GM12878 (cell line): Measurements from ENCODE around the gene MICAL3. TPM values are rescaled to one million over a fixed set of nuclear protein-coding genes. Genes with fewer than 3 reads are reported as not detected.

Experiments used
- ATAC-seq: fragments of 200-7000 bp; cut with Tn5 transposase; 3 replicates; pipeline ENCODE4 v1.9.1; 2020; ENCODE audit warnings: mild to moderate bottlenecking, moderate library complexity
- BruUV-seq: library from RNA; stranded (reverse); fragments of 400-500 nt; replicated peaks from 2 replicates; lab custom pipeline; 2021; lab: Mats Ljungman, UMichigan
- CTCF ChIA-PET: fragments of 300-600 bp; sonication (Branson Sonifier 250); formaldehyde crosslinking; extraction: SDS; loops from one replicate; lab custom pipeline; 2021; ENCODE audit warnings: inconsistent platforms; lab: Yijun Ruan, JAX
- POLR2A ChIA-PET: fragments of 350-600 bp; formaldehyde crosslinking; extraction: SDS; loops from one replicate; lab custom pipeline; 2021; ENCODE audit warnings: inconsistent platforms; lab: Charles Lee
- RAD21 ChIA-PET: fragments of 300-600 bp; sonication (Branson Sonifier 250); formaldehyde crosslinking; loops from one replicate; lab custom pipeline; 2023; ENCODE audit warnings: antibody characterized with exemption; ENCODE audit not compliant: unreplicated experiment; lab: Charles Lee
- SMC1A ChIA-PET: fragments of 300-600 bp; sonication (Branson Sonifier 250); formaldehyde crosslinking; loops from one replicate; lab custom pipeline; 2023; ENCODE audit not compliant: unreplicated experiment, uncharacterized antibody; lab: Charles Lee
- DNase-seq: peaks from one replicate; pipeline ENCODE4 v3.0.0-alpha.2; 2011; ENCODE audit warnings: low read depth, low spot score
- FAIRE-seq: peaks from 3 replicates; lab custom pipeline; 2011; peaks lifted over from hg19 to GRCh38; lab: Jason Lieb, UNC
- H2AFZ ChIP-seq: 2 replicates; pipeline ENCODE4 v1.6.0; 2011; ENCODE audit warnings: low read depth, low read length, control low read depth; ENCODE audit not compliant: control insufficient read depth
- H3K27ac ChIP-seq: 2 replicates; pipeline ENCODE4 v1.5.1; 2011; ENCODE audit warnings: control low read depth; ENCODE audit not compliant: control insufficient read depth, insufficient read depth
- H3K27me3 ChIP-seq, 2 experiments: replicated peaks in 1 of 2; 2 replicates each; pipeline versions ENCODE4 v1.6.0 to v1.6.1; 2011; ENCODE audit warnings: low read length in 1 of 2; ENCODE audit not compliant: control insufficient read depth in 2 of 2, insufficient read depth in 2 of 2
- H3K36me3 ChIP-seq, 2 experiments: 2 replicates each; pipeline ENCODE4 v1.5.1; 2011; ENCODE audit warnings: low read length in 1 of 2; ENCODE audit not compliant: control insufficient read depth in 2 of 2, insufficient read depth in 2 of 2
- H3K4me1 ChIP-seq: 2 replicates; pipeline ENCODE4 v1.6.1; 2011; ENCODE audit warnings: mild to moderate bottlenecking, low read length, moderate library complexity, mixed read lengths; ENCODE audit not compliant: control insufficient read depth, insufficient read depth
- H3K4me2 ChIP-seq: 2 replicates; pipeline ENCODE4 v1.6.0; 2011; ENCODE audit warnings: control low read depth; ENCODE audit not compliant: control insufficient read depth, insufficient read depth
- H3K4me3 ChIP-seq: fragments of 200-600 bp; sonication (generic); 2 replicates; pipeline ENCODE4 v1.5.1; 2016
- H3K79me2 ChIP-seq: 2 replicates; pipeline ENCODE4 v1.6.0; 2011; ENCODE audit warnings: low read length; ENCODE audit not compliant: control insufficient read depth, insufficient read depth
- H3K9ac ChIP-seq: 2 replicates; pipeline ENCODE4 v1.8.0; 2011; ENCODE audit warnings: low read length, control low read depth, mixed read lengths; ENCODE audit not compliant: control insufficient read depth, insufficient read depth
- H3K9me3 ChIP-seq: replicated peaks from 3 replicates; pipeline ENCODE4 v1.5.1; 2011; ENCODE audit warnings: mild to moderate bottlenecking, low read length; ENCODE audit not compliant: control insufficient read depth, insufficient read depth
- H4K20me1 ChIP-seq: 2 replicates; pipeline ENCODE4 v1.6.0; 2011; ENCODE audit not compliant: control insufficient read depth, insufficient read depth
- EED ChIP-seq: sonication (generic); IDR thresholded peaks from 2 replicates; pipeline ENCODE4 v1.6.1; 2016; ENCODE audit warnings: antibody characterized with exemption, low read depth
- EP300 ChIP-seq, 2 experiments: fragments of 150-350 bp in 1 of 2; IDR thresholded peaks; 2 replicates each; pipeline ENCODE4 v1.6.1; 2011 to 2012; ENCODE audit warnings: low read depth in 2 of 2, low read length in 2 of 2, borderline replicate concordance in 1 of 2, improper control_type of control experiment in 1 of 2, inconsistent platforms in 1 of 2; ENCODE audit not compliant: control insufficient read depth in 1 of 2
- IKZF1 ChIP-seq: fragments of 450-650 bp; conservative IDR thresholded peaks from 2 replicates; pipeline ENCODE4 v1.6.1; 2017; ENCODE audit warnings: antibody characterized with exemption, mild to moderate bottlenecking
- POU2F2 ChIP-seq: IDR thresholded peaks from 3 replicates; pipeline ENCODE4 v1.6.1; 2011; ENCODE audit warnings: low read depth, mild to moderate bottlenecking, low read length, borderline replicate concordance
- RUNX3 ChIP-seq: IDR thresholded peaks from 2 replicates; pipeline ENCODE4 v1.6.1; 2012; ENCODE audit warnings: low read length, inconsistent platforms
- STAT1 ChIP-seq: fragments of 450-650 bp; conservative IDR thresholded peaks from 2 replicates; pipeline ENCODE4 v1.6.1; 2014; ENCODE audit warnings: antibody characterized with exemption, mild to moderate bottlenecking
- SUPT20H ChIP-seq: IDR thresholded peaks from 2 replicates; pipeline ENCODE4 v1.6.1; 2011; ENCODE audit warnings: low read depth, mild to moderate bottlenecking, low read length, moderate library complexity, borderline replicate concordance; ENCODE audit not compliant: control insufficient read depth
- ZZZ3 ChIP-seq: IDR thresholded peaks from 2 replicates; pipeline ENCODE4 v1.6.1; 2011; ENCODE audit warnings: low read depth; ENCODE audit not compliant: control insufficient read depth, insufficient read length
- WGBS: methylation state at CpG from one replicate; pipeline ENCODE4 v1.1.6; 2016; ENCODE audit warnings: low lambda C conversion rate; ENCODE audit not compliant: insufficient replicate concordance, insufficient coverage; ENCODE audit errors: missing lambda C conversion rate; 5-methylcytosine and 5-hydroxymethylcytosine counted together
- in situ Hi-C: fragments of 300-500 bp; cut with MboI; formaldehyde crosslinking; loops from 9 replicates; pipeline ENCODE4 v1.14.3; 2018; ENCODE audit warnings: mixed read lengths
- intact Hi-C: fragments of 100-400 bp; cut with micrococcal nuclease; formaldehyde crosslinking; loops from one replicate; pipeline ENCODE4 v1.14.2; 2022; ENCODE audit not compliant: unreplicated experiment
- polyA plus RNA-seq, 11 experiments: library from polyadenylated mRNA; depleted of rRNA in 4 of 11; unstranded in 6 of 11; stranded (reverse) in 5 of 11; fragments of >200 nt; fragmentation: Nextera tagmentation in 4 of 11; fragmentation: Illumina TruSeq in 1 of 11; extraction: Ambion mirVana in 4 of 11; extraction: Trizol in 1 of 11; gene quantifications; 1 replicate in 1 of 11; 2 replicates in 10 of 11; pipeline versions ENCODE4 v1.2.1 to v1.2.3, GENCODE V29; 2011 to 2016; ENCODE audit warnings: inconsistent platforms in 2 of 11, missing spikeins in 2 of 11, low read depth in 1 of 11
- total RNA-seq, 4 experiments: library from RNA; depleted of rRNA in 3 of 4; stranded (reverse); fragments of >200 nt in 3 of 4; fragmentation: Illumina TruSeq in 1 of 4; extraction: Trizol in 1 of 4; gene quantifications; 2 replicates each; pipeline versions ENCODE4 v1.2.1 to v1.2.3, GENCODE V29; 2013 to 2021
- TF ChIP-seq, protein P1 (sequence below): fragments of 450-650 bp; formaldehyde crosslinking; IDR thresholded peaks from 2 replicates; pipeline ENCODE4 v1.5.0; 2022; ENCODE audit warnings: mild to moderate bottlenecking, missing genetic modification characterization
- TF ChIP-seq, protein P2 (sequence below): fragments of 150-350 bp; IDR thresholded peaks from 2 replicates; pipeline ENCODE4 v1.6.1; 2014; ENCODE audit warnings: mild to moderate bottlenecking, low read depth, low read length
- TF ChIP-seq, protein P3 (sequence below): IDR thresholded peaks from 2 replicates; pipeline ENCODE4 v1.6.1; 2012; ENCODE audit warnings: improper control_type of control experiment, low read depth, low read length; ENCODE audit not compliant: insufficient replicate concordance

Gene MICAL3
- total and polyA plus RNA-seq, 10 of the 15 experiments (the other 5 are each of a cell fraction or from before 2014, with no cell fraction given): 2.6 to 92.2 (median 24.0) TPM

DNA sequence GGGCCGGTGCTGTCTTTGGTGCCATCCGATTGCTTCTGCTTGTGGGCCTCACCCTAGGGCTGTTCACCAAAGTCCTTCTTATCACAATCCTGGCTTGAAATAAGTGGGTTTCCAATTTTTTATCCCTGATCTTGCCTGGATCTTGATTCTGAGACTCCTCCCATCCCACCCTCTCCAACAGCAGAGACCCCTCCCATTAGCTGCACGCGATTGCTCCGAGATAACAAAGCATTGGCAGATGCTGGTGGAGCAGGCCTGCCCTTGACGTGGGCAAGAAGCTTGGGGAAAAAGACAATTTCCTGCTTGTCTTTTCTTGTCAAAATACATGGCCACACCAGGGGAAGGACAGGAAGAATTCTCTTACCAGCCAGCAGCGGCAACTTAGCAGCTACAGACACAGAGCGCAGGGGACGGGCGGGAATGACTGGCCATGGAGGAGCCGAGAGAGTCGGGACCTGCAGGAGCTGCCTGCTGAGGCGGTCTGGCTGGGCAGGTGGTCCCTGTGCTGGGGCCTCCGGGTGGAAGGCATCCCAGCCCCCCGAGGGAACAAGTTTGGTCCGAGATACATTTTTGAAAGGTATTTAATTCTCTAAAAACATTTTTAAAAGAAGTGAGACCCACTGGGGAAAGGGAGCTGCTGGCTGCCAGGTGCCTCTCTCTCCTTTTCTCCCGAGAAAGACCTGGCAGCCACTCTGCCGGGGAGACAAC, 240.4 kb downstream of the MICAL3 start:
- ChIA-PET POLR2A (interaction anchor here (0.5 kb wide), 1 partner anchor 18 kb away, joined by 5 read pairs; no protein-coding TSS in a partner anchor), RAD21 (interaction anchor here (1.1 to 3.3 kb wide), 4 partner anchors 16 to 225 kb away, joined by 3 to 58 read pairs (median 11); no protein-coding TSS in a partner anchor), CTCF (interaction anchor here (1.6 to 4.9 kb wide), 6 partner anchors 12 to 226 kb away, joined by 8 to 101 read pairs (median 38); no protein-coding TSS in a partner anchor), SMC1A (interaction anchor here (2.8 to 3.8 kb wide), 3 partner anchors 16 to 292 kb away, joined by 13 to 46 read pairs (median 31); partner anchors contain the start of gene PEX26)
- Histone ChIP-seq H3K4me2 (no peak overlapping the region), H3K4me3 (no peak overlapping the region), H3K9ac (no peak overlapping the region), H2AFZ (no peak overlapping the region), H3K9me3 (no peaks in the 10 kb centered on the region; the same call in 2 of the 3 replicates), H3K27ac (no peak overlapping the region), H3K27me3 (no peaks in the 10 kb centered on the region), H4K20me1 (no peaks in the 10 kb centered on the region), H3K36me3 (peaks cover 0 to 5% of the 10 kb centered on the region in 2 experiments; a peak in 3 of 4 replicates), H3K79me2 (peaks cover 19% of the 10 kb centered on the region), H3K4me1 (peaks cover 40% of the 10 kb centered on the region)
- no peak for DNase-seq
- intact Hi-C loops (no loop called here), in situ Hi-C loops (no loop called here)
- BruUV-seq: no TSS peak
- WGBS: 94% methylated on average over 18 of the region's 18 CpGs
- no peak for ATAC-seq
- FAIRE-seq: no peak
- TF ChIP-seq, protein P1, sequence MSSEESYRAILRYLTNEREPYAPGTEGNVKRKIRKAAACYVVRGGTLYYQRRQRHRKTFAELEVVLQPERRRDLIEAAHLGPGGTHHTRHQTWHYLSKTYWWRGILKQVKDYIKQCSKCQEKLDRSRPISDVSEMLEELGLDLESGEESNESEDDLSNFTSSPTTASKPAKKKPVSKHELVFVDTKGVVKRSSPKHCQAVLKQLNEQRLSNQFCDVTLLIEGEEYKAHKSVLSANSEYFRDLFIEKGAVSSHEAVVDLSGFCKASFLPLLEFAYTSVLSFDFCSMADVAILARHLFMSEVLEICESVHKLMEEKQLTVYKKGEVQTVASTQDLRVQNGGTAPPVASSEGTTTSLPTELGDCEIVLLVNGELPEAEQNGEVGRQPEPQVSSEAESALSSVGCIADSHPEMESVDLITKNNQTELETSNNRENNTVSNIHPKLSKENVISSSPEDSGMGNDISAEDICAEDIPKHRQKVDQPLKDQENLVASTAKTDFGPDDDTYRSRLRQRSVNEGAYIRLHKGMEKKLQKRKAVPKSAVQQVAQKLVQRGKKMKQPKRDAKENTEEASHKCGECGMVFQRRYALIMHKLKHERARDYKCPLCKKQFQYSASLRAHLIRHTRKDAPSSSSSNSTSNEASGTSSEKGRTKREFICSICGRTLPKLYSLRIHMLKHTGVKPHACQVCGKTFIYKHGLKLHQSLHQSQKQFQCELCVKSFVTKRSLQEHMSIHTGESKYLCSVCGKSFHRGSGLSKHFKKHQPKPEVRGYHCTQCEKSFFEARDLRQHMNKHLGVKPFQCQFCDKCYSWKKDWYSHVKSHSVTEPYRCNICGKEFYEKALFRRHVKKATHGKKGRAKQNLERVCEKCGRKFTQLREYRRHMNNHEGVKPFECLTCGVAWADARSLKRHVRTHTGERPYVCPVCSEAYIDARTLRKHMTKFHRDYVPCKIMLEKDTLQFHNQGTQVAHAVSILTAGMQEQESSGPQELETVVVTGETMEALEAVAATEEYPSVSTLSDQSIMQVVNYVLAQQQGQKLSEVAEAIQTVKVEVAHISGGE: no peak
- TF ChIP-seq EP300 (IDR thresholded peaks at IDR 0.05; ENCODE audit: borderline replicate concordance in 1 of 2, control insufficient read depth in 1 of 2, low read depth in 2 of 2, low read length in 2 of 2) (no peak), ZZZ3 (no peak), STAT1 (no peak), POU2F2 (no peak), EED (no peak), RUNX3 (no peak), SUPT20H (no peak), IKZF1 (no peak)
- TF ChIP-seq, protein P2, sequence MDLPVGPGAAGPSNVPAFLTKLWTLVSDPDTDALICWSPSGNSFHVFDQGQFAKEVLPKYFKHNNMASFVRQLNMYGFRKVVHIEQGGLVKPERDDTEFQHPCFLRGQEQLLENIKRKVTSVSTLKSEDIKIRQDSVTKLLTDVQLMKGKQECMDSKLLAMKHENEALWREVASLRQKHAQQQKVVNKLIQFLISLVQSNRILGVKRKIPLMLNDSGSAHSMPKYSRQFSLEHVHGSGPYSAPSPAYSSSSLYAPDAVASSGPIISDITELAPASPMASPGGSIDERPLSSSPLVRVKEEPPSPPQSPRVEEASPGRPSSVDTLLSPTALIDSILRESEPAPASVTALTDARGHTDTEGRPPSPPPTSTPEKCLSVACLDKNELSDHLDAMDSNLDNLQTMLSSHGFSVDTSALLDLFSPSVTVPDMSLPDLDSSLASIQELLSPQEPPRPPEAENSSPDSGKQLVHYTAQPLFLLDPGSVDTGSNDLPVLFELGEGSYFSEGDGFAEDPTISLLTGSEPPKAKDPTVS: no peak
- TF ChIP-seq, protein P3, sequence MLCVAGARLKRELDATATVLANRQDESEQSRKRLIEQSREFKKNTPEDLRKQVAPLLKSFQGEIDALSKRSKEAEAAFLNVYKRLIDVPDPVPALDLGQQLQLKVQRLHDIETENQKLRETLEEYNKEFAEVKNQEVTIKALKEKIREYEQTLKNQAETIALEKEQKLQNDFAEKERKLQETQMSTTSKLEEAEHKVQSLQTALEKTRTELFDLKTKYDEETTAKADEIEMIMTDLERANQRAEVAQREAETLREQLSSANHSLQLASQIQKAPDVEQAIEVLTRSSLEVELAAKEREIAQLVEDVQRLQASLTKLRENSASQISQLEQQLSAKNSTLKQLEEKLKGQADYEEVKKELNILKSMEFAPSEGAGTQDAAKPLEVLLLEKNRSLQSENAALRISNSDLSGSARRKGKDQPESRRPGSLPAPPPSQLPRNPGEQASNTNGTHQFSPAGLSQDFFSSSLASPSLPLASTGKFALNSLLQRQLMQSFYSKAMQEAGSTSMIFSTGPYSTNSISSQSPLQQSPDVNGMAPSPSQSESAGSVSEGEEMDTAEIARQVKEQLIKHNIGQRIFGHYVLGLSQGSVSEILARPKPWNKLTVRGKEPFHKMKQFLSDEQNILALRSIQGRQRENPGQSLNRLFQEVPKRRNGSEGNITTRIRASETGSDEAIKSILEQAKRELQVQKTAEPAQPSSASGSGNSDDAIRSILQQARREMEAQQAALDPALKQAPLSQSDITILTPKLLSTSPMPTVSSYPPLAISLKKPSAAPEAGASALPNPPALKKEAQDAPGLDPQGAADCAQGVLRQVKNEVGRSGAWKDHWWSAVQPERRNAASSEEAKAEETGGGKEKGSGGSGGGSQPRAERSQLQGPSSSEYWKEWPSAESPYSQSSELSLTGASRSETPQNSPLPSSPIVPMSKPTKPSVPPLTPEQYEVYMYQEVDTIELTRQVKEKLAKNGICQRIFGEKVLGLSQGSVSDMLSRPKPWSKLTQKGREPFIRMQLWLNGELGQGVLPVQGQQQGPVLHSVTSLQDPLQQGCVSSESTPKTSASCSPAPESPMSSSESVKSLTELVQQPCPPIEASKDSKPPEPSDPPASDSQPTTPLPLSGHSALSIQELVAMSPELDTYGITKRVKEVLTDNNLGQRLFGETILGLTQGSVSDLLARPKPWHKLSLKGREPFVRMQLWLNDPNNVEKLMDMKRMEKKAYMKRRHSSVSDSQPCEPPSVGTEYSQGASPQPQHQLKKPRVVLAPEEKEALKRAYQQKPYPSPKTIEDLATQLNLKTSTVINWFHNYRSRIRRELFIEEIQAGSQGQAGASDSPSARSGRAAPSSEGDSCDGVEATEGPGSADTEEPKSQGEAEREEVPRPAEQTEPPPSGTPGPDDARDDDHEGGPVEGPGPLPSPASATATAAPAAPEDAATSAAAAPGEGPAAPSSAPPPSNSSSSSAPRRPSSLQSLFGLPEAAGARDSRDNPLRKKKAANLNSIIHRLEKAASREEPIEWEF: no peak
